Measurements from ENCODE around the gene BEX3.

- TF ChIP-seq, protein P1, sequence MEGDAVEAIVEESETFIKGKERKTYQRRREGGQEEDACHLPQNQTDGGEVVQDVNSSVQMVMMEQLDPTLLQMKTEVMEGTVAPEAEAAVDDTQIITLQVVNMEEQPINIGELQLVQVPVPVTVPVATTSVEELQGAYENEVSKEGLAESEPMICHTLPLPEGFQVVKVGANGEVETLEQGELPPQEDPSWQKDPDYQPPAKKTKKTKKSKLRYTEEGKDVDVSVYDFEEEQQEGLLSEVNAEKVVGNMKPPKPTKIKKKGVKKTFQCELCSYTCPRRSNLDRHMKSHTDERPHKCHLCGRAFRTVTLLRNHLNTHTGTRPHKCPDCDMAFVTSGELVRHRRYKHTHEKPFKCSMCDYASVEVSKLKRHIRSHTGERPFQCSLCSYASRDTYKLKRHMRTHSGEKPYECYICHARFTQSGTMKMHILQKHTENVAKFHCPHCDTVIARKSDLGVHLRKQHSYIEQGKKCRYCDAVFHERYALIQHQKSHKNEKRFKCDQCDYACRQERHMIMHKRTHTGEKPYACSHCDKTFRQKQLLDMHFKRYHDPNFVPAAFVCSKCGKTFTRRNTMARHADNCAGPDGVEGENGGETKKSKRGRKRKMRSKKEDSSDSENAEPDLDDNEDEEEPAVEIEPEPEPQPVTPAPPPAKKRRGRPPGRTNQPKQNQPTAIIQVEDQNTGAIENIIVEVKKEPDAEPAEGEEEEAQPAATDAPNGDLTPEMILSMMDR (IDR thresholded peaks at IDR 0.05): no peak
- TF ChIP-seq POLR2A (IDR thresholded peaks at IDR 0.05): no peak
Measured at GRCh38 chrX:103357871-103358270, 18.5 kb upstream of the BEX3 start.
